HEK293T (cell line): ENCODE data around the gene HMX1.

ENCODE experiments used
- ELF4 ChIP-seq: fragments of 450-650 bp; IDR thresholded peaks from 2 replicates; pipeline ENCODE4 v1.6.1; 2017; ENCODE audit warnings: antibody characterized with exemption
- FOXK2 ChIP-seq: fragments of 450-650 bp; IDR thresholded peaks from 2 replicates; pipeline ENCODE4 v1.6.1; 2016; ENCODE audit warnings: mild to moderate bottlenecking
- FOXM1 ChIP-seq: fragments of 450-650 bp; IDR thresholded peaks from 2 replicates; pipeline ENCODE4 v1.6.1; 2017; ENCODE audit warnings: mild to moderate bottlenecking, borderline replicate concordance
- HDGF ChIP-seq: fragments of 450-650 bp; IDR thresholded peaks from 2 replicates; pipeline ENCODE4 v1.6.1; 2017; ENCODE audit warnings: antibody characterized with exemption, borderline replicate concordance
- SP1 ChIP-seq: fragments of 450-650 bp; IDR thresholded peaks from 2 replicates; pipeline ENCODE4 v1.6.1; 2017
- SUZ12 ChIP-seq: fragments of 450-650 bp; IDR thresholded peaks from 2 replicates; pipeline ENCODE4 v1.6.1; 2016; ENCODE audit warnings: mild to moderate bottlenecking

GRCh38 chr4:8843597-8843996 lies 28.0 kb downstream of the HMX1 start:
- TF ChIP-seq ELF4 (no peak), SP1 (no peak), FOXM1 (no peak), HDGF (no peak), FOXK2 (no peak), SUZ12 (no peak)
